Measurements from ENCODE around the gene SUN2.

The SUN2 gene

DNA sequence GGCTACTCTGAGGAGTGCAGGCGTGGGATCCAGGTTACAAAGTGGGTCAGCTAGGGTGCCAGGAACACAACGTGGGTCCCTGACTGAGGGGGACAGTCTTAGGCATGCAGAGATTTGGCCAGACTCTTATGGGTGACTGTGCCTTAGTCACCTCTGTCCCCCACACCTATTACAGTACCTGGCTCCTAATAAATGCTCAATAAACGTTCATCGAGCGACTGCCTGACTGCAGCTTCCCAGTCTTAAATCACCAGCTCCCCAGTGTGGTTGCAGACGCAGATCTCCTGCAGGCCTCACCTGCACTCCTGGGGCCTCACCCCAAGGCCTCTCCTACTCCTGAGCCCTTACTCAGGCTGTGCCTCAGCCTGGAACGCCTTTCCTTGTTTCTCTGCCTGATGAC lies 3.2 kb upstream of the SUN2 start:
- H3K36me3 ChIP-seq (ENCODE audit: control insufficient read depth in 2 of 2, insufficient read depth in 1 of 2, low read length in 2 of 2), result no peaks in the 10 kb centered on the region
- no peaks in the 10 kb centered on the region for H3K9me3 ChIP-seq (ENCODE audit: control insufficient read depth, insufficient read depth, low read depth, low read length)
- H3K4me1 ChIP-seq (ENCODE audit: control insufficient read depth, insufficient read depth, low read length), result peaks cover 9% of the 10 kb centered on the region
- no peak overlapping the region for H3K4me3 ChIP-seq (ENCODE audit: low read depth, low read length)
- no peak overlapping the region for H3K27ac ChIP-seq (ENCODE audit: extremely low read depth, low read depth, low read length)
- CTCF ChIA-PET, result interaction anchor here (0.6 to 5.1 kb wide), 4 partner anchors 7 to 438 kb away, joined by 3 to 48 read pairs (median 14); no protein-coding TSS in a partner anchor
- POLR2A ChIA-PET, result interaction anchor here (1.0 to 1.7 kb wide), 3 partner anchors 10 to 77 kb away, joined by 3 to 5 read pairs (median 4); partner anchors contain the start of gene TOMM22
- peak; percentile 92 for TF ChIP-seq ZNF664 (tag by site-specific recombination; IDR thresholded peaks at IDR 0.05)
- no peak for TF ChIP-seq ZNF23 (tag by site-specific recombination; IDR thresholded peaks at IDR 0.05; ENCODE audit: borderline replicate concordance)
- TF ChIP-seq, protein P1, sequence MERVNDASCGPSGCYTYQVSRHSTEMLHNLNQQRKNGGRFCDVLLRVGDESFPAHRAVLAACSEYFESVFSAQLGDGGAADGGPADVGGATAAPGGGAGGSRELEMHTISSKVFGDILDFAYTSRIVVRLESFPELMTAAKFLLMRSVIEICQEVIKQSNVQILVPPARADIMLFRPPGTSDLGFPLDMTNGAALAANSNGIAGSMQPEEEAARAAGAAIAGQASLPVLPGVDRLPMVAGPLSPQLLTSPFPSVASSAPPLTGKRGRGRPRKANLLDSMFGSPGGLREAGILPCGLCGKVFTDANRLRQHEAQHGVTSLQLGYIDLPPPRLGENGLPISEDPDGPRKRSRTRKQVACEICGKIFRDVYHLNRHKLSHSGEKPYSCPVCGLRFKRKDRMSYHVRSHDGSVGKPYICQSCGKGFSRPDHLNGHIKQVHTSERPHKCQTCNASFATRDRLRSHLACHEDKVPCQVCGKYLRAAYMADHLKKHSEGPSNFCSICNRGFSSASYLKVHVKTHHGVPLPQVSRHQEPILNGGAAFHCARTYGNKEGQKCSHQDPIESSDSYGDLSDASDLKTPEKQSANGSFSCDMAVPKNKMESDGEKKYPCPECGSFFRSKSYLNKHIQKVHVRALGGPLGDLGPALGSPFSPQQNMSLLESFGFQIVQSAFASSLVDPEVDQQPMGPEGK (tag by site-specific recombination; IDR thresholded peaks at IDR 0.05), result no peak

DNA sequence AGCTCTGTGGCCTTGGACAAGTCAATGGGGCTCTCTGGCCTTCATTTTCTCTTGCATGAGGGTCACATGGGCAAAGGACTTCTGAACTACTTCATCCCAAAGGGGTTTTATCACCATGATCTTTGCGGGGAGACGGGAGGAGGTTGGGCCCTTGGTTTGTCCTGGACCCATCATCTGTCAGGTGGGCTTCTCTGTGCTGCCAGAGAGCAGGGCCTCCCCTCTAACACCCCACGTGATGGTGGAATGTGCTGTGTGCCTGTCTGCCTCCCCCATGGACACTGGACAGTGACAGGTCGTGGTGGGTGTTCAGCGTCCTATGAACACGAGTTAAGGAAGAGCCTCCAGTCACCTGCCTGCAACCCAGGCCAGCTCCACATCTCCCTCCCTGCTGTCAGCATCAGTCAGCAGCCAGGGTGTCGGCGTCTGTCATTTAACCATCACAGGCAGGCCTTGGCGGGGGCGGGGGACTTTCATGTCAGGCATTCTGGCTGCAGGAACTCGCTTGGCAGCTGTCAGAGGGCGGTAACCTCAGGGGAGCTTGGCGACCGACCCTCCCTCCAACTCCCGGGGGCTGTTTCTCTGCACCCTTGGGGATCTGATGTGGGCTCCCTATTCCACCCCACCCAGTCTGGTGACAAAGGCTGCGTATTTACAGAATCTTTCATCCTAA lies 2.6 kb upstream of the SUN2 start:
- Histone ChIP-seq H3K27ac (ENCODE audit: extremely low read depth, low read depth, low read length) (no peak overlapping the region), H3K9me3 (ENCODE audit: control insufficient read depth, insufficient read depth, low read depth, low read length) (no peaks in the 10 kb centered on the region), H3K4me1 (ENCODE audit: control insufficient read depth, insufficient read depth, low read length) (peaks cover 9% of the 10 kb centered on the region), H3K4me3 (ENCODE audit: low read depth, low read length) (no peak overlapping the region), H3K36me3 (ENCODE audit: control insufficient read depth in 2 of 2, insufficient read depth in 1 of 2, low read length in 2 of 2) (peaks cover 0 to 5% of the 10 kb centered on the region in 2 experiments; a peak in 1 of 3 replicates)
- POLR2A ChIA-PET, result interaction anchor here (1.0 to 1.7 kb wide), 2 partner anchors 11 to 77 kb away, joined by 3 to 5 read pairs; partner anchors contain the start of gene TOMM22
- CTCF ChIA-PET, result interaction anchor here (0.6 to 5.1 kb wide), 5 partner anchors 7 to 439 kb away, joined by 3 to 48 read pairs (median 4); no protein-coding TSS in a partner anchor
- TF ChIP-seq GLIS2 (tag by site-specific recombination; IDR thresholded peaks at IDR 0.05) (0 out of 2 replicates have a peak, but pooled peaks have one; percentile 32), ZNF561 (tag by site-specific recombination; IDR thresholded peaks at IDR 0.05; ENCODE audit: borderline replicate concordance) (no peak), ZNF341 (tag by site-specific recombination; IDR thresholded peaks at IDR 0.05; ENCODE audit: low read depth) (no peak), KLF1 (tag by site-specific recombination; IDR thresholded peaks at IDR 0.05) (peak; percentile 30; the same call in 1 of the 2 replicates), ZFHX2 (tag by site-specific recombination; conservative IDR thresholded peaks at IDR 0.05) (peak; percentile 73; the same call in 1 of the 2 replicates), ZEB2 (tag by site-specific recombination; IDR thresholded peaks at IDR 0.05) (no peak), SP2 (tag by site-specific recombination; IDR thresholded peaks at IDR 0.05) (peak; percentile 32; the same call in 1 of the 2 replicates), EGR2 (tag by site-specific recombination; IDR thresholded peaks at IDR 0.05; ENCODE audit: low read depth) (peak; percentile 86)
- TF ChIP-seq, protein P2, sequence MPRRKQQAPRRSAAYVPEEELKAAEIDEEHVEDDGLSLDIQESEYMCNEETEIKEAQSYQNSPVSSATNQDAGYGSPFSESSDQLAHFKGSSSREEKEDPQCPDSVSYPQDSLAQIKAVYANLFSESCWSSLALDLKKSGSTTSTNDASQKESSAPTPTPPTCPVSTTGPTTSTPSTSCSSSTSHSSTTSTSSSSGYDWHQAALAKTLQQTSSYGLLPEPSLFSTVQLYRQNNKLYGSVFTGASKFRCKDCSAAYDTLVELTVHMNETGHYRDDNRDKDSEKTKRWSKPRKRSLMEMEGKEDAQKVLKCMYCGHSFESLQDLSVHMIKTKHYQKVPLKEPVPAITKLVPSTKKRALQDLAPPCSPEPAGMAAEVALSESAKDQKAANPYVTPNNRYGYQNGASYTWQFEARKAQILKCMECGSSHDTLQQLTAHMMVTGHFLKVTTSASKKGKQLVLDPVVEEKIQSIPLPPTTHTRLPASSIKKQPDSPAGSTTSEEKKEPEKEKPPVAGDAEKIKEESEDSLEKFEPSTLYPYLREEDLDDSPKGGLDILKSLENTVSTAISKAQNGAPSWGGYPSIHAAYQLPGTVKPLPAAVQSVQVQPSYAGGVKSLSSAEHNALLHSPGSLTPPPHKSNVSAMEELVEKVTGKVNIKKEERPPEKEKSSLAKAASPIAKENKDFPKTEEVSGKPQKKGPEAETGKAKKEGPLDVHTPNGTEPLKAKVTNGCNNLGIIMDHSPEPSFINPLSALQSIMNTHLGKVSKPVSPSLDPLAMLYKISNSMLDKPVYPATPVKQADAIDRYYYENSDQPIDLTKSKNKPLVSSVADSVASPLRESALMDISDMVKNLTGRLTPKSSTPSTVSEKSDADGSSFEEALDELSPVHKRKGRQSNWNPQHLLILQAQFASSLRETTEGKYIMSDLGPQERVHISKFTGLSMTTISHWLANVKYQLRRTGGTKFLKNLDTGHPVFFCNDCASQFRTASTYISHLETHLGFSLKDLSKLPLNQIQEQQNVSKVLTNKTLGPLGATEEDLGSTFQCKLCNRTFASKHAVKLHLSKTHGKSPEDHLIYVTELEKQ (tag by site-specific recombination; IDR thresholded peaks at IDR 0.05; ENCODE audit: borderline replicate concordance), result peak; percentile 67; the same call in 1 of the 2 replicates
- TF ChIP-seq, protein P3, sequence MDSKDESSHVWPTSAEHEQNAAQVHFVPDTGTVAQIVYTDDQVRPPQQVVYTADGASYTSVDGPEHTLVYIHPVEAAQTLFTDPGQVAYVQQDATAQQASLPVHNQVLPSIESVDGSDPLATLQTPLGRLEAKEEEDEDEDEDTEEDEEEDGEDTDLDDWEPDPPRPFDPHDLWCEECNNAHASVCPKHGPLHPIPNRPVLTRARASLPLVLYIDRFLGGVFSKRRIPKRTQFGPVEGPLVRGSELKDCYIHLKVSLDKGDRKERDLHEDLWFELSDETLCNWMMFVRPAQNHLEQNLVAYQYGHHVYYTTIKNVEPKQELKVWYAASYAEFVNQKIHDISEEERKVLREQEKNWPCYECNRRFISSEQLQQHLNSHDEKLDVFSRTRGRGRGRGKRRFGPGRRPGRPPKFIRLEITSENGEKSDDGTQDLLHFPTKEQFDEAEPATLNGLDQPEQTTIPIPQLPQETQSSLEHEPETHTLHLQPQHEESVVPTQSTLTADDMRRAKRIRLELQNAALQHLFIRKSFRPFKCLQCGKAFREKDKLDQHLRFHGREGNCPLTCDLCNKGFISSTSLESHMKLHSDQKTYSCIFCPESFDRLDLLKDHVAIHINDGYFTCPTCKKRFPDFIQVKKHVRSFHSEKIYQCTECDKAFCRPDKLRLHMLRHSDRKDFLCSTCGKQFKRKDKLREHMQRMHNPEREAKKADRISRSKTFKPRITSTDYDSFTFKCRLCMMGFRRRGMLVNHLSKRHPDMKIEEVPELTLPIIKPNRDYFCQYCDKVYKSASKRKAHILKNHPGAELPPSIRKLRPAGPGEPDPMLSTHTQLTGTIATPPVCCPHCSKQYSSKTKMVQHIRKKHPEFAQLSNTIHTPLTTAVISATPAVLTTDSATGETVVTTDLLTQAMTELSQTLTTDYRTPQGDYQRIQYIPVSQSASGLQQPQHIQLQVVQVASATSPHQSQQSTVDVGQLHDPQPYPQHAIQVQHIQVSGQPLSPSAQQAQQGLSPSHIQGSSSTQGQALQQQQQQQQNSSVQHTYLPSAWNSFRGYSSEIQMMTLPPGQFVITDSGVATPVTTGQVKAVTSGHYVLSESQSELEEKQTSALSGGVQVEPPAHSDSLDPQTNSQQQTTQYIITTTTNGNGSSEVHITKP (tag by site-specific recombination; IDR thresholded peaks at IDR 0.05), result peak; percentile 89
- TF ChIP-seq, protein P4, sequence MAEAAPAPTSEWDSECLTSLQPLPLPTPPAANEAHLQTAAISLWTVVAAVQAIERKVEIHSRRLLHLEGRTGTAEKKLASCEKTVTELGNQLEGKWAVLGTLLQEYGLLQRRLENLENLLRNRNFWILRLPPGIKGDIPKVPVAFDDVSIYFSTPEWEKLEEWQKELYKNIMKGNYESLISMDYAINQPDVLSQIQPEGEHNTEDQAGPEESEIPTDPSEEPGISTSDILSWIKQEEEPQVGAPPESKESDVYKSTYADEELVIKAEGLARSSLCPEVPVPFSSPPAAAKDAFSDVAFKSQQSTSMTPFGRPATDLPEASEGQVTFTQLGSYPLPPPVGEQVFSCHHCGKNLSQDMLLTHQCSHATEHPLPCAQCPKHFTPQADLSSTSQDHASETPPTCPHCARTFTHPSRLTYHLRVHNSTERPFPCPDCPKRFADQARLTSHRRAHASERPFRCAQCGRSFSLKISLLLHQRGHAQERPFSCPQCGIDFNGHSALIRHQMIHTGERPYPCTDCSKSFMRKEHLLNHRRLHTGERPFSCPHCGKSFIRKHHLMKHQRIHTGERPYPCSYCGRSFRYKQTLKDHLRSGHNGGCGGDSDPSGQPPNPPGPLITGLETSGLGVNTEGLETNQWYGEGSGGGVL (tag by site-specific recombination; IDR thresholded peaks at IDR 0.05), result no peak

Measured in HEK293 (cell line).